Glomerular endothelial cell (primary cell): Measurements from ENCODE around the gene ULK4. TPM values are rescaled to one million over a fixed set of nuclear protein-coding genes. Genes with fewer than 3 reads are reported as not detected.

Source experiments
- DNase-seq: peaks from one replicate; pipeline ENCODE4 v3.0.0-alpha.2; 2011; ENCODE audit warnings: low read depth, low spot score; ENCODE audit errors: extremely low read depth
- total RNA-seq: library from RNA; depleted of rRNA; stranded (reverse); fragments of >200 nt; gene quantifications from 2 replicates; pipeline ENCODE4 v1.2.3, GENCODE V29; 2015

The ULK4 gene
- total RNA-seq, 1 donor from 2014 or later, result 11.7 TPM

DNA sequence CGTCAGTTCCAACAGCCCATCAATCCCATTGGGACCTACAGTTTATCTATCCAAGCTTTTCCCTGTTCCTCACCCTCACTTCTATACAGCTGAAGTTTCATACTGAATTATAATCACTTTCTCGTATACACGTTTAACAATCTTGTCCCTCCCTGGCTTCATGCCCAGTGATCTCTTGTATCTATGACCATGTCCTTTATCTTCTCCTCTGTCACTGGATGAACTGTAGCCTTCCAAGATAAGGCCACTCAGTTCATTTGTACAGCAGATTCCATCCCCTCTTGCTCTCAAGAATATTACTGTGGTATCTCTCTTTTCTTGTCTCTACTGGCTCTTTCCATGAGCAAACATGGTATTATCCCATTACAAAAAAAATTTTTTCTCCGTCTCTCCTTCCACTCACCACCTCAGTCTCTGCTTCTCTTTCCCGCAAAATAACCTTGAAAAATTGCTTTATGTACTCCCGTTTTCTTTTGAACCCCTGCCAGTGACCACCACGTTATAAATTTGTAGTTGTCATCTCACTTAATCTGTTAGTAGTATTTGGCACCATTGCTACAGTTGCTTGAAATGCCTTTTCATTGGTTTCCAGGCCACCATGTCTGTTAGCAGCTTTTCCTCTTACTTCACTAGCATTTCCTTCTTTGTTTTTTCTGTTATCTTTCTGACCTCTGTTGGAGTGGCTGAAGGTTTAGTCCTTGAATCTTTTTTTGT, 753.2 kb downstream of the ULK4 start:
- no peak for DNase-seq

DNA sequence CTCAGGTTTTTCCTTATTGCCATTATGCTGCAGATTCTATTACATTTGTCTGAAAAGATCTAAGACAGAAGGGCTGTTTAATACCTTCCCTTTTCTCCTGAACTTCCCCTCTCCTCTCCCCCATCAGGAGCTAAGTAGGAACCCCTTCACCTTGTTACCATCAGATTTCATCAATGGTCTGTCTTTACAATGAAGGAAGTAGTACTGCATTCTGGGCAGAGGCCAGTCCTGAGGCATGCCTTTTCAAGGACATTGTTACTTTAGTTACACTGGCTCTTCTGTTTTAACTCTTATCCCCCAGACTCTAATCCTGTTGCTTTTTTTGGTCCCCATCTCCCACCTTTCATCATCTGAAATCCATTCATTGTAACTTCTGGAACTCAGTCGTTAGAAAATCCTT, 754.5 kb downstream of the ULK4 start:
- DNase-seq, result no peak

DNA sequence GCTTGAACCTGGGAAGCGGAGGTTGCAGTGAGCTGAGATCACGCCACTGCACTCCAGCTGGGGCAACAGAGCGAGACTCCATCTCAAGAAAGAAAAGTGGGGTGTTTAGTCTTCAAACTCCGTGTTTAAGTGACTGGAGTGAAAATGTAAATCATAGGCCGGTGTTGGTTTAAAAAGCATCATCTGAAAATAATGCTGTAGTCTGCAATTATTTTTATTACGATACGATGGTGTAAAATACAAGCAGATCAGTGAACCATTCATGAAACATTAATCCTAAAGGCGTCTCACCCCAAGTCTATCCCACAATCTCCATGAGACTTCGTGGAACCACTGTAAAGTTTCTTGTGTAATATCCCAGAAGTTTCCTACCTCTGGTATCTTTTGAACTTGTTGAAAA, 756.3 kb downstream of the ULK4 start:
- DNase-seq, result no peak

DNA sequence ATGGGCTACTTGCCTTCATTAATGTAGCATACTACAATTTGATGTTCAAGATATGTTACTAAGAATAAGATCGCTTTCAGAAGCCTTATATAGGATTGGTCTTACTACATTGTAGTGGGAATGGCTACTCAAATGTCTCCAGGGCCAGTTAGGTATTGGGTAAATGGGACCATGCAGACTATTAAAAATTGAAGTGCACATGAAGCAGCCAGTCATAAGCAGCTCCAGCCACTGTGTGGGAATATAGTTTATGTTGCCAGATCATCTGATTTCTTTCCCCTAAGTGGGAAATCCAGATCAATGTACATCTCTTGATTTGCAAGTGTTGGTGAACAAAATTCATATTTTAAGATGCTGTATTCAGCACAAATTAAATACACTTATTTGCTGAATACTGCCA, 757.5 kb downstream of the ULK4 start:
- no peak for DNase-seq

DNA sequence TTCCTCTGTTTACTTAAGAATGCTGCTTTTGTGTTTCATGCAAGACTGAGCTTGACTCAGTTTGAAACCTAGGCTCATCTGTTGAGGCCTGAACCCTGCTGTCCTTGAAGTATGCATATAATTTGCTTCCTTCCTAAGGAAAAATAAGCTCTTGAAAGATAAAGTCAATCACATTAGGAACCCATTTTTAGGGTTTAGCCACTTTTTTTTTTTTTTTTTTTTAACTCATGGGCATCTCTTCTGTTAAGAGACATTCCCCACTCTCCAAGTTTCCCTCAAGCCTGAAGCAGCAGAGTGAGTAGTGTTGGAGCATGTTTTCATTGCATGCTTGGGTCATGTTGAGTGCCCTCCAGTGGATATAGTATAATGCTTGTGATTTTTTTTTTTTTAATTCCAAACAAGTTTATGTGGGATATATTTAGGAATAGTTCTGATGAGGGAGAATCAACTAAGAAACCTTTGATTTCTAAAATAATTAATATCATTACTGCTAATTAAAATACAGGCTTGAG, 759.0 kb downstream of the ULK4 start:
- DNase-seq, result peak; percentile 34

DNA sequence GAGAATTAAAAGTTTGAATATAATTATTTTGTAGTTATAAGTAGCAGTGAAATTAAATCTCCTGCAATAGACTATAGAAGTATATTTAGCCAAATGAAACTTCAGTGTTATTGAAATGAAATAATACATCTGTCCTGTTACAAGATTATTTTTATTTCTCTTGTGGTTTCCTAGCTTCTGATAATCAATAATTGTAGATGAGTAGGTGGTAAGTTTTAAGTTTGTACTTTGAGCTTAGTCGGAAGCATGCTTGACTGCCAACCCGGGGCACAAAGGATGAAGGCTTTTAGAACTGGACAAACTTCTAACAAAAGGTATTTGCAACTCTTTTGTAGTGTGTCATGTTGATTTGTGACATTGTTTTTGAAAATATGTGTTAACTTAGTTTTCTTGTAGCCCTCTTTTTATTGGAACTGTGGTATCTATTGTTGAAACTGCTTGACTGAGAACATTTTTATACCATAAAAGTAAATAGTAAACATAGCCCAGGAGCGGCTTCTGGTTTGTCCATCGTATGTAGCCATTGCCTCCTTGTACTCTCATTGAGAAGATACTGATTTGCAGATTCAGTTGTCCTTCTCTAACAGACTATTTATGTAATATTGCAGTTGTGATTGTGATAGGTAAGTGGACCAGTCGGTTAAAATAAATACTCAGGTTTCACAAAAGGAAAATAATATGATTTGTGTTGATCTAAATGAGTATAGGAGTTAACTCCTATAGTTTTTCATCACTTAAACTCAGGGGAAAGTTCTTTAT, 759.6 kb downstream of the ULK4 start:
- DNase-seq, result no peak

DNA sequence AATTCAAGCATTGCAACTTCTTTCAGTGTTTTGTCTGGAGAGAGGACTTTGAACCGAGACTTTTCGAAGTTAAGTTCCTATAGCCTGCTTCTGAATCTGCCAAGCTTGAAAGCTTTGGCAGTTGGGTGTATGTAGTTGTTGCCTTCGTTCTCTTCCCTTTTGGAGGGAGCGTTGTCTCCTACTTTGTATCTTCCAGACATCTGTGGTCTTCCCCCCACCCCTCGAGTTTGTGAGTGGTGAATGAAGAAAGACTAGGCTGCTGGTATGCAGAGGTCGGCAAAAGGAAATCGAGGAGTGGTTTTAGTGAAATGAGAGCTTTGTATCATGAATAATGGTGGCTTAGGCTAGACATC, 761.3 kb downstream of the ULK4 start:
- no peak for DNase-seq

DNA sequence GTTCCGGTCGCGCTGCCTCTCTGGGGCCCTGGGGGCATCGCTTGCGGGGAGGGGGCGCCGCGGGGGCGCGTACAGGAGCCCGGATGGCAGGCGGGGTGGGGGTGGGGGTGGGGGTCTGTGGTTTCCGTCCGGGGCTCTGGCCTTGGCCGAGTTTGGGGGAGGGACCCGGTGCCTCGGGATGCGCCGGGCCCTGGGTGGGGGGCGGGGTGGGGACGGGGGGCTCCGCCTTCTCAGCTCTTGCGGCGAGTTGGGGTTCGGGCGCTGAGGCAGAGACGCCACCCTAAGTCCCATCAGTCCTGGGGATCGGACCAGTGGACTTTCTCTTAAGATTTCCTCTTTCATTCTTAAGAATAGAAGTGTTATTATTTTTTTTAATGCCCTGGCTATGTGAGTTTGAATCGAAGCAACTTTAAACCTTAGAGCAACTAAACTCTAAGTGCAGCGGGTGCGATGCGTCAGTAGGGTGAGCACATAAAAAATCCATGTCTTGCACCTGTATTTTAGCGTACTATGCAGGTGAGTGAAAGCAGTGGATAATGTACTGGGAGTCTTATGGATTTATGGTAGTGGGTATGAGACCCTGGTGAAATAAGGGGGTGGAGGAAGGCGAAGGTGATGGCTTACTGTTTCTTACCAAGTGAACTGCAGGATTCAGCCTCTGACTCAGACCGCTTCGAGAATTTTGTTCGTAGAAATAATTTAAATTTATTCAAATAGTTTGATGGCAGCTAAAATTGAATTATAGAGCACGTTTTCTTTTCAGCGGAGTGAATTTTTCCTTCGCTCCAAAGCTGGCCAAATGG, 761.8 kb downstream of the ULK4 start:
- no peak for DNase-seq

DNA sequence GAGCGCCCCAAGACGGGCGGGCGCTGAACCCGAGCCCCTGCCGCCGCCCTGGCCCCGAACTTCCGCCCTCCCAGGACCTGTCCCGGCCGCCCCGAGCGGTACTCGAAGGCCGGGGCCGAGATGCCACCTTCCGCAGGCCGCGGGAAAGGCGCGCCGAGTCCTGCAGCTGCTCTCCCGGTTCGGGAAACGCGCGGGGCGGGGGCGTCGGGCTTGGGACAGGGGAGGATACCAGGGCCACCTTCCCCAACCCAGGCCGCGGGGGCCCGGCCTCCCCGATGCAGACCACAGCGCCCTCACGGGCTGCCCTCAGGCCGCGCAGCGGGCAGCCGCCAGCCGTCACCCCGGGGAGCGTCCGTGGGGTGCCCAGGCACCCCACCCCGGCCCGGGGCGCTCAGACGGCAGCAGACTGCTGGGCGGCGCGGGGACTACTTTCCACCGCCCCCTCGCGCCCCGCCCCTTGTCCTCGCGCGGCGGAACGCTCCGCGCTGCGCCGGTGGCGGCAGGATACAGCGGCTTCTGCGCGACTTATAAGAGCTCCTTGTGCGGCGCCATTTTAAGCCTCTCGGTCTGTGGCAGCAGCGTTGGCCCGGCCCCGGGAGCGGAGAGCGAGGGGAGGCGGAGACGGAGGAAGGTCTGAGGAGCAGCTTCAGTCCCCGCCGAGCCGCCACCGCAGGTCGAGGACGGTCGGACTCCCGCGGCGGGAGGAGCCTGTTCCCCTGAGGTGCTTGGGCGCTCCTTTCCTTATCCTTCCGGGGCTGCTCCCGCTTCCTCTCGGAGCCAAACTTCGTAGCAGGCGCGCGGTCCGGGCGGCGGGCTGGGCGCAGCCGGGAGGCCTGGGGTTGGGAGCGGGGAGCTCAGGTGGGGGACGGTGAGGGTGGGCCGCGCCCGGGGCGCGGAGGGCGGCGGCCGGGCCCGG, 762.7 kb downstream of the ULK4 start, which contains the start of gene CTNNB1:
CTNNB1 (plus strand) TSS at position 556 of the 916 bp plus-strand sequence. CDS start 24,564 bp downstream, outside the sequence.
- peak; percentile 39 for DNase-seq

DNA sequence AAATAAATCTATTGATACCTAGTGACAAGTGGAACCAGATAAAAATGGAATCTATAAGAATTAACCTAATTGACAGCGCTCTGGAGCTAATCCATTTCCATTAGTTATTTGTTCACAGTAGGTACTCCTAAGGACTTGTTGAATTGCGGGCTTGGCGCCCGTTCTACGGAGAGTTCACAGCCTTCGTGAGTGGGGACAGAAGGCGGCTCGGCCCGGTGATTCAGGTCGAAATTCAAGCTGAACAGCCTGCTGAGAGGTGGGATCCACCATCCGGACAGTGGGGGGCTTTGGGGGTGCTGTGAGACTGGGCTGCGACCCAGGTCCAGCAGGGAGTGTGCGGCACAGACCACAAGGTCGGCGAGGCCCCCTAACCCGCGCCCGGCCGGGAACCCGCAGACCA, 763.4 kb downstream of the ULK4 start:
- DNase-seq, result no peak

DNA sequence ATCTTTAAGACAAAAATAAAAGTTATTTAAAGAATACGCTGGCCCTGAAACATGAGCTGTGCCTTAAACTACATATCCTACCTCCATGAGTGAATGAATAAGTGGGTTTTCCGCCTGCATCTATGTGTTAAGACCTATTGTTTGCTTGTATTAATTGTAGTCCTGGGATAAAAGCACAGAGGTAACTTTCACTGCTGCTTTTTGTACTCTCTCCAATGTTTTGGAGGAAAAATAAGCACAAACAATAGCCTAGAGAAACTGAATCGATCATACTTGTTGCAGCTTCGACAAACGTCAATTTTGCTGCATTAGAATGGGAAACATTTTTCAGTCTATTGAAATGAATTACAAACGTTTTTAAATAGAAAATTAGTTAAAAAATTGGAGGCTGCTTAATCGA, 763.9 kb downstream of the ULK4 start:
- no peak for DNase-seq

Other genes with a start within 250 kb of the ULK4 start
- gene TRAK1, start 129.3 kb upstream of the ULK4 start, total RNA-seq, result 58.7 and 59.8 TPM in 2 replicates